HG03378 (cell line): ENCODE measurements around the gene ISY1.
"Not testable (repeated sequence)": the region's sequence is repeated elsewhere in the genome, so short reads cannot be mapped to it uniquely, and the experiment has no call there.

Experiments
- ATAC-seq: cut with Tn5 transposase; IDR thresholded peaks from one replicate; pipeline ENCODE4 v1.9.1; 2021; ENCODE audit warnings: mild to moderate bottlenecking, moderate library complexity; ENCODE audit not compliant: unreplicated experiment

Gene ISY1

GRCh38 chr3:129160891-129161859 lies at the start of gene ISY1:
Gene ISY1 (minus strand): TSS chr3:129161063. CDS start chr3:129160975, 88 bp downstream.
- peak; percentile 58 for ATAC-seq

GRCh38 chr3:129207479-129207878 lies 46.6 kb upstream of the ISY1 start:
- ATAC-seq: no peak

- ATAC-seq: no peak
Observed at GRCh38 chr3:129205109-129205832, 44.4 kb upstream of the ISY1 start.

- no peak for ATAC-seq
Observed at GRCh38 chr3:129204473-129204872, 43.6 kb upstream of the ISY1 start.

GRCh38 chr3:129199366-129199765 lies 38.5 kb upstream of the ISY1 start:
- ATAC-seq: no peak

GRCh38 chr3:129197321-129197720 lies 36.5 kb upstream of the ISY1 start:
- ATAC-seq: no peak

- no peak for ATAC-seq
Observed at GRCh38 chr3:129196601-129197000, 35.7 kb upstream of the ISY1 start.

GRCh38 chr3:129195731-129196256 lies 34.9 kb upstream of the ISY1 start:
- no peak for ATAC-seq

GRCh38 chr3:129189793-129190192 lies 28.9 kb upstream of the ISY1 start:
- ATAC-seq: not testable (repeated sequence)

- ATAC-seq: no peak
Observed at GRCh38 chr3:129187857-129188256, 27.0 kb upstream of the ISY1 start.

GRCh38 chr3:129185783-129186182 lies 24.9 kb upstream of the ISY1 start:
- ATAC-seq: no peak

GRCh38 chr3:129184784-129185542 lies 24.1 kb upstream of the ISY1 start:
- ATAC-seq: not testable (repeated sequence)

GRCh38 chr3:129184396-129184657 lies 23.5 kb upstream of the ISY1 start:
- peak; percentile 9 for ATAC-seq

- peak; percentile 71 for ATAC-seq
Observed at GRCh38 chr3:129183569-129184395, 22.9 kb upstream of the ISY1 start, which contains the start of gene CNBP. Gene CNBP (minus strand): TSS chr3:129183896. CDS start chr3:129171757, 12,139 bp downstream.

GRCh38 chr3:129182390-129183185 lies 21.7 kb upstream of the ISY1 start:
- ATAC-seq: no peak

GRCh38 chr3:129181819-129182218 lies 21.0 kb upstream of the ISY1 start:
- no peak for ATAC-seq

GRCh38 chr3:129180461-129180860 lies 19.6 kb upstream of the ISY1 start:
- ATAC-seq: no peak

- ATAC-seq: no peak
Observed at GRCh38 chr3:129176051-129176450, 15.2 kb upstream of the ISY1 start.

- ATAC-seq: no peak
Observed at GRCh38 chr3:129173725-129174124, 12.9 kb upstream of the ISY1 start.
